ENCODE data around the gene NUP107. TPM values are rescaled to one million over a fixed set of nuclear protein-coding genes. Genes with fewer than 3 reads are reported as not detected.

The NUP107 gene
- total RNA-seq, 1 experiment from 2014 or later, result 132 TPM

DNA sequence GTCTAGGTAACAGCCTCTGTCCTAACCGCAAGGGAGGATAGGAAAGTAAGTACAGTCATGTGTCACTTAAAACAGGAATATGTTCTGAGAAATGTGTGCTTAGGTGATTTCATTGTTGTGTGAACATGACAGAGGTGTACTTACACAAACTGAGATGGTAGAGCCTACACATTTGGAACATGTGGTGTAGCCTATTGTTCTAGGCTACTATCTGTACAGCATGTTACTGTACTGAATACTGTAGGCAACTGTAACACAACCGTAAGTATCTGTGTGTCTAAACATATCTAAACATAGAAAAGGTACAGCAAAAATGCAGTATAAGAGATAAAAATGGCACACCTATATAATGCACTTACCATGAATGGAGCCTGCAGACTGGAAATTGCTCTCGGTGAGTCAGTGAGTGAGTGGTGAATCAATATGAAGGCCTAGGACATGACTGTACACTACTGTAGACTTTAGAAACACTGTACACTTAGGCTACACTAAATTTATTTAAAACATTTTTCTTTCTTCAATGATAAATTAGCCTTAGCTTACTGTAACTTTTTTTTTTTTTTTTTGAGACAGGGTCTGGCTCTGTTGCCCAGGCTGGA lies 108.0 kb downstream of the NUP107 start (continued):
- TF ChIP-seq, protein P1, sequence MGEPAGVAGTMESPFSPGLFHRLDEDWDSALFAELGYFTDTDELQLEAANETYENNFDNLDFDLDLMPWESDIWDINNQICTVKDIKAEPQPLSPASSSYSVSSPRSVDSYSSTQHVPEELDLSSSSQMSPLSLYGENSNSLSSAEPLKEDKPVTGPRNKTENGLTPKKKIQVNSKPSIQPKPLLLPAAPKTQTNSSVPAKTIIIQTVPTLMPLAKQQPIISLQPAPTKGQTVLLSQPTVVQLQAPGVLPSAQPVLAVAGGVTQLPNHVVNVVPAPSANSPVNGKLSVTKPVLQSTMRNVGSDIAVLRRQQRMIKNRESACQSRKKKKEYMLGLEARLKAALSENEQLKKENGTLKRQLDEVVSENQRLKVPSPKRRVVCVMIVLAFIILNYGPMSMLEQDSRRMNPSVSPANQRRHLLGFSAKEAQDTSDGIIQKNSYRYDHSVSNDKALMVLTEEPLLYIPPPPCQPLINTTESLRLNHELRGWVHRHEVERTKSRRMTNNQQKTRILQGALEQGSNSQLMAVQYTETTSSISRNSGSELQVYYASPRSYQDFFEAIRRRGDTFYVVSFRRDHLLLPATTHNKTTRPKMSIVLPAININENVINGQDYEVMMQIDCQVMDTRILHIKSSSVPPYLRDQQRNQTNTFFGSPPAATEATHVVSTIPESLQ (CRISPR knock-in tag; IDR thresholded peaks at IDR 0.05), result no peak
- TF ChIP-seq, protein P2, sequence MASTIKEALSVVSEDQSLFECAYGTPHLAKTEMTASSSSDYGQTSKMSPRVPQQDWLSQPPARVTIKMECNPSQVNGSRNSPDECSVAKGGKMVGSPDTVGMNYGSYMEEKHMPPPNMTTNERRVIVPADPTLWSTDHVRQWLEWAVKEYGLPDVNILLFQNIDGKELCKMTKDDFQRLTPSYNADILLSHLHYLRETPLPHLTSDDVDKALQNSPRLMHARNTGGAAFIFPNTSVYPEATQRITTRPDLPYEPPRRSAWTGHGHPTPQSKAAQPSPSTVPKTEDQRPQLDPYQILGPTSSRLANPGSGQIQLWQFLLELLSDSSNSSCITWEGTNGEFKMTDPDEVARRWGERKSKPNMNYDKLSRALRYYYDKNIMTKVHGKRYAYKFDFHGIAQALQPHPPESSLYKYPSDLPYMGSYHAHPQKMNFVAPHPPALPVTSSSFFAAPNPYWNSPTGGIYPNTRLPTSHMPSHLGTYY (CRISPR knock-in tag; IDR thresholded peaks at IDR 0.05), result no peak

Other genes starting within 250 kb of the NUP107 start
- gene RAP1B, start 76.1 kb upstream of the NUP107 start, total RNA-seq (2021), result 82.3 to 86.9 TPM (median 84.3 TPM) in 3 replicates
- 11.1 to 11.3 TPM (median 11.1 TPM) in 3 replicates for gene SLC35E3, start 59.2 kb downstream of the NUP107 start, total RNA-seq (2021)
- 130 to 207 TPM (median 137 TPM) in 3 replicates for gene MDM2, start 121.2 kb downstream of the NUP107 start, total RNA-seq (2021)
- gene CPM, start 246.2 kb downstream of the NUP107 start, total RNA-seq (2021), result 0.55 to 0.96 TPM (median 0.66 TPM) in 3 replicates